NCI-H1436 treated with DMSO at 0.1 percent for 48 hours (cell line): ENCODE results near the gene LMF2.

ENCODE experiments used
- DNase-seq: peaks from one replicate; lab custom pipeline; 2025; lab: John Stamatoyannopoulos, UW

The LMF2 gene

DNA sequence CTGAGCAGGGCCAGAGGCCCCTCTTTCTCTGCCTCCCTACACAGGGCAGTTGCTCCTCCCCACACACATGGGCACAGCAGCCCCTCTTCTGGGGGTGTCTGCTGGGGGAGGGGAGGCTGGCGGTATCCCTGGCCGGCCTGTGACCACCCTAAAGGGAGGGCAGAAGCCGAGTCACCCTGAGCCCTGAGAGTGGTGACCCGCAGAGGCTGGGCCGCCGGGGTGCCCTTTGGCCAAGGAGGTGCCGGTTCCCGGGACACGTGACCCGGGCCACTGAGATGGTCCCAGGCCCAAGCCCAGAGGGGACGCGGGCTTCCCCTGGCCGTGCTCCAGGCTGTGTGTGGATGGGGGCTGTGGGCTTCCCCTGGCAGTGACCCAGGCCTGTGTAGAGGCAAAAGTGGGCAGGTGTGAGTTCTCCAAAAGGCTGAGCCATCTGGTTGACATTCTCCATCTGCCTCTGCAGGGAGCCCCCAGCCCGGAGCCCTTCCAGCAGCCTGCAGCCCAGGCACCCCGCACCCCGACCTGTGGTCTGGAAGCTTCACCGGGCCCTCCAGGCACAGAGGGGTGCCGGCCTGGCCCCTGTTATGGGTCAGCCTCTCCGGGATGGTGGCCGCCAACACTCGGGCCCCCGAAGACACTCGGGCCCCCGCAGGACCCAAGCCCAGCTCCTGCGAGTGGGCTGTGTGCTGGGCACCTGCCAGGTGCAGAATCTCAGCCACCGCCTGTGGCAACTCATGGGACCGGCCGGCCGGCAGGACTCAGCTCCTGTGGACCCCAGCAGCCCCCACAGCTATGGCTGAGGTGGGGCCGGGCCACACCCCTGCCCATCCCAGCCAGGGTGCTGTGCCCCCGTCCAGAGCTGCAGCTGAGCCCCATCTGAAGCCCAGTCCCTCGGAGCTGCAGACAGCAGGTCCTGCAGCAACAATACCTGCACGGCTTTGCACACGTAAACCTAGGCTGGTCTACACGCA is 25.1 kb downstream of the LMF2 start:
- DNase-seq = no peak

DNA sequence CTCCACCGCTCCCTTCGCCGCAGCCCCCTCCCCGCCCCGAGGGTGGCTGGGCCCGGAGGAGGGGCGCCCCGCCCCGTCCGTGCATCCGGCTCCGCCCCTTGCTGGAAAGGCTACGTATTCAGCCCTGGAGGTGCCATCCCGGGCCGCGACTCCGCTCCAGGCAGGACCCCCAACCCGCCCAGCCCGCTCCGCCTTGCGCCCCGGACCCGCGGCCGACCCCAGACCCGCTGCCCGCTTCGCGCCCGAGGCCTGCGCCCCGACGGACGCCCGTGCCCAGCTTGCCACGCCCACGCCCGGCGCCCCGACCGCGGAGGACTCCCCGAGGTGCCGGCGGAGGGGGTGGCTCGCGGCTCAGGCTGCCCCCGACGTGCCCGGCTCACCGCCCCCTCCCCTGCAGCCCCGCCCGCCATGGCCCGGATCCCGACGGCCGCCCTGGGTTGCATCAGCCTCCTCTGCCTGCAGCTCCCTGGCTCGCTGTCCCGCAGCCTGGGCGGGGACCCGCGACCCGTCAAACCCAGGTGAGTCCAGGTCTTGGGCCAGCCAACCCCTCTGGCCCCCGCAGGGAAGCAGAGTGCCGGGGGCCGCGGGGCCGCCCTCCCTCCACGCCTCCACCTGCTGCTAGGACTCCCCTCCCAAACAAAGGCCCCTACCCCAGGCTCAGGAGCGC is 25.9 kb downstream of the LMF2 start, which contains the start of gene ADM2:
ADM2 (plus strand) TSS at position 104 of the 667 bp plus-strand sequence; CDS start at position 409, 305 bp downstream.
- no peak for DNase-seq

DNA sequence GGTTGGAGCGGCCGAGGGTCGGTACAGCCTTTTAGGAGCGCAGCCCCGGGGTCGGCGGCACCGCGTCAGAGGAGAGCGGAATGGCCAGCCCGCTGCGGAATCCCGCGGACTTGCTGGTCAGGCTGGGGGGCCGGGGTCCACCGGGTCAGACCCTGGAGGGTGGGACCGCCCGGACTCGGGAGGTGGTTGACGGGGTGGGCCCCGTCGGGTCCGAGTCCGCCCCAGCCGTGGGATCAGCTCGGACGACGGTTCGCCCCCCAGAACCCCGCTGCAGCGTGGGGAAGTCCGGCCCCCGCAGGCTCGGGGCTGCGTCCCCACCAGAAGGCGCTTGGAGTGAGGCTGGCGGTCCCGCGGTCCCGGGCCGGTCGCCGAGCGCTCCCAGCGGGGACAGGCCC is 26.5 kb downstream of the LMF2 start:
- no peak for DNase-seq

DNA sequence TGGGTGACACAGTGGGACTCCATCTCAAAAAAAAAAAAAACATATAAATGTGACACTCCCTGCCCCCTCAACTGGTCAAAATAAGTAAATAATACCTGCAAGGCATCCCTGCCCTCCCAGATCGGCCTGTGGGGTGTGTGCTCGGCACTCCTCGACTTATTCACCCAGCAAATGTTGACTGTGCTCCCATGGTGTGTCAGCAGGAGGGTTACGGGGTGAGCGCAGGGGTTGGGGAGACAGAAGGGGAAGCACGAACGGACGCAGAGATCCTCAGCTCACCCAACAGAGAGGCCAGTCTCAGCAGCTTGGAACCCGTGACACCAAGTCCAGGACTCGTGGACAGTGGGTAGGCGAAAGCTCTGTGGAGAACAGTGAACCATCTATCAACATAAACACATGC is 27.8 kb downstream of the LMF2 start:
- no peak for DNase-seq

DNA sequence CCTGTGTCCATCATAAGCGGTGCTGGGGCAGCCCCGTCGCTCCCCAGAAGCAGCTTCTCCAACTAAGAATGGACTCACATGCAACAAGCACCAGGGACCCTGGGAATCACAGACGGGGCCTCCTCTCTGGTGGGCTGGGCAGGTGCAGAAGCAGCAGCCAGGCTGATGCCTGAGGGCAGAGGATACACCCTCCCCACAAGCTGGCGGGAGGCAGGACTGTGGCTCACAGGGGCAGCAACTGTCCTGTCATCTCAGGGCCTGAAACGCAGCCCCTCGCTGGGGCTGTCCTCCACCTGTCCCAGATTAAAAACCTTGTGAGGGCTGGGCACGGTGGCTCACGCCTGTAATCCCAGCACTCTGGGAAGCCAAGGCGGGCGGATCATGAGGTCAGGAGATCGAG is 29.6 kb downstream of the LMF2 start:
- no peak for DNase-seq

DNA sequence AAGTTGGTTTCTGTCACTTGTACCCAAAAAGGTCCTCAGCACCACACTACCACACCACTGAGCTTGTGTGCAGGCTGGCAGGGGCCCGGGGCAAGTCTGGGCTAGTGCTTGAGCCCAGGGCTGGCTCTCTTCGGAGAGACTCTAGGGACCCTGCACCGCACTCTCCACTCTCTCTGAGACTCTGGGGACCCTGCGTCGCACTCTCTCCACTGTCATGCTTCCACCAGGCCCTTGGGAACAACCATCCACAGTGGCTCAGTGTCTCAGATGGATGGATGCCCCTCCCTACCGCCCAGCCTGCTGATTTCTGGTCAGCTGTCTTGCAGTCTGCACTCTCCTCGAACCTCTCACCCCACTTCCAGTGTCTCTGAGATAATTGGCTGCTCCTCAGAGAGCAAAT is 30.6 kb downstream of the LMF2 start:
- peak; percentile 90 for DNase-seq

DNA sequence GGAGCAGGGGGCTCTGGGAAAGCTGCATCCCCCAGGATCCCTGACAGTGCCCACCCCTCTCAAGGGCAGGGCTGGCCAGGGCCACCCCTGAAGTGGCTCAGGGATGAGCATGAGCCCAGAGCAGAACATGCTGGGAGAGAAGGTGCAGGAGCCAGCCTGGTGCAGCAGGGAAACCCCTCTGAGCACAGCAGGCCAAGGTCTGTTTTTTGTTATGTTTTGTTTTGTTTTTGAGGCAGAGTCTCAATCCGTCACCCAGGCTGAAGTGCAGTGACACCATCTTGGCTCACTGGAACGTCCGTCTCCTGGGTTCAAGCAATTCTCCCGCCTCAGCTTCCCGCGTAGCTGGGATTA is 31.9 kb downstream of the LMF2 start:
- DNase-seq = no peak

DNA sequence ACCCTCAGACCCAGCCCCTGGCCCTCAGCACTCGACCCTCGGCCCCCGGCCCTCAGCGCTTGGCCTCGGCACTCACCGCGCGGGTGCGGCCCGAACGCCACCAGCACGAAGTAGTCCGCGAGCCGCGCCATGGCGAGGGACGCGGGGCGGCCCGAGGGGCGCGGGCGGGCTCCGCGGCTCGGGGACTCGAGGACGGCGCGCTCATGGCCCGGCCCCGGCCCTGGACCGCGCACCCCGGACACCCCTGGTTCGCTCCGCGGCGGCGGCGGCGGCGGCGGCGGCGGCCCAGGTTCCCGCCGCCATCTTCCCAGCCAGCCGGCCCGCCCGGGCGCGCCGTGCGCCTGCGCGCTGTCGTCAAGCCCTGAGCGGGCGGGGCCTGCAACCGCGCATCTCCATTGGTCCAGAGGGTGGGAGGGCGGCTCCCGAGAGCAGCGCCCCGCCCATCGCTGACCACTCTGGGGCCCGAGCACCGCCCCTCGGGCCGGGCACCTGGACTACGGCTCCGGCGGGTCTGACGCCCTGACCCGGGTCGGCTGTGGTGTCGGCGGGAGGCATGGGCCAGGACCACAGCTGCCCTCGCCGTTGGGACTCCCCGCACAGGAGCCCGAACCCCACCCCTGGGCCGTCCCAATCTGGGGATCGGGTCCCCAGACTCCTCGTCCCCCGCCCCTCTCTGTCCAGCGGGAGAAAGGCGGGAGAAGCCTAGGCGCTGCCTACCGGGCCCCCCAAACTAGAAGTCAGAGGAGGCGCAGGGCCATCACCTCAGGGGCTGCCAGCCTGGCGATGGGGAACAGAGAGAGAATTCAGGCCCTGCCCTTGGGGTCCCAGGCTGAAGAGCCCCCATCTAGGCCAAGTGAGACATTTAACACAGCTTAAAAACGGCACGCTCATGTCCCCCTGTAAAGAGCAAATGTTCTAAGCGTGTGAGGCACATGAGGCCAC is 32.5 kb downstream of the LMF2 start, which contains the start of gene SBF1:
SBF1 (minus strand) TSS at position 326 of the 942 bp plus-strand sequence; CDS start at position 131, 195 bp downstream.
- DNase-seq = no peak

DNA sequence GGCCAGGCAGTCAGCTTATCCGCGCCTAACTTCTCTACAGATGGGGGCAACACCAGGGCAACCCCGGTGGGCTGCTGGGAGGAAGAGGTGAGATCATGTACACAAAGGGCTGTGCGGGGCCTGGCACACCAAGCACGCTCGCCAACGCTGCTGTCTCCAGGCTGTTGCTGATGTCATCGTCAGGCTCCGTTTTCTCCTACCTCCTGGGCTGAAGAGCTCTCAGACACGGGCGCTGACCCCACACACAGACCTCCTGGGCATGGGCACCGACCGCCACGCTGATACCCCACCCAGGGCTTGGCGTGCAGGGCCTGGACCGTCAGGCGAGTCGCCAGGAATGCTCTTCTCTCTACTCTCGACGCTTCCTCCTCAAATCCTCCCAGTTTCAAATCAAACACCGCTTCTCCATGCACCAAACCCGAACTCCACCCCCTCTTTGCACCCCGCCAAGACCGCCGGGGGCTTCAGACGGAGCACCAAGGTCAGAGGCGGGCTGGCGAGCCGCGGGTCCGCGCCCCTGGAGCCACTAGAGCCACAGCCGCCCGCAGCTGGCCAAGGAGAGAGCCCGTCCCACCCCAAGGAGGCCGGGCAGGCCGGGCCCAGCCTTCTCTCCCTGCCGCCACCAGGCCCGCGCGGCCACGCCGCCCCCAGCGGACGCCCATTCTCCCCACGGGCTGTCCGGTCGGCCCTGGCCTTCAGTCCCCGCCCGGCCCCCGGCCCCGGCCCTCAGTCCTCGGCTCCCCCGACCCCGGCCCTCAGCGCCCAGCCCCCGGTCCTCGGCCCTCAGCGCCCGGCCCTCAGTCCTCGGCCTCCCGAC is 33.4 kb downstream of the LMF2 start:
- no peak for DNase-seq

DNA sequence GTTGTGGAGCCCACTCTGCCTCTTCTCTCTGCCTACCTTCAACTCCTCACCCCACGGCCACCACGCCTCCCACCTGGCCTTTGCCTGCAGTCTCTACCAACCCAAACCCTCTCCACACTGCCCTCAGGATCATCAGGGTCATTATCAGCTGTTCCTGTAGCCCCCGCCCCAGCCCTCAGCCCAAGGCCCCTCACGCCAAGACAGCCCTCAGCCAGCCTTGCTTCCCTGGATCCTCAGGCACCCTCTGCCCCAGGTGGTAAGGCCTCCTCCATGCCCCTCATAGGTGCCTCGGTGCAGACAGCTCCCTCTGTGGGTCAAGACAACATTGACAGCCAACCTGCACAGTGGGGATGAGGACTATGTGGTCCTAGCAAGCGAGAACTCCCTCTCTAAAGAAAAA is 34.4 kb downstream of the LMF2 start:
- no peak for DNase-seq

DNA sequence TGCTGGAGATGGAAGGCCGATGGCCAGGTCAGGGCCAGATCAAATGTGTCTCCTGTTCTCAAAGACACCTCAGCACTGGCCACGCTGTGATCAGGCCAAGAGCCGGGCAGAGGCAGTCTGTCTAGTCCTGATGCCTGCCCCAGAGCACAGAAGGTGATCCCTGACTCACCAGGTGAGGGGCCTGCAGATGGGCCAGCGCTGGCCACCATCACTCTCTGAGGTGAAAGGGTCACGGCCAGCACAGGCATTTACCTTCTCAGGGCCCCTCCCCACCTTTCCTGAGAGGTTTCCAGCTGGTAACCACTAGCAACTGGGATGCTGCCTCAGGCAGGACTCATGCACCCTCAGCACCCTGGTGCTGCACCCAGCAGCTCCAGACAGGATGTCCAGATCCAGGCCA is 35.5 kb downstream of the LMF2 start:
- DNase-seq = no peak

DNA sequence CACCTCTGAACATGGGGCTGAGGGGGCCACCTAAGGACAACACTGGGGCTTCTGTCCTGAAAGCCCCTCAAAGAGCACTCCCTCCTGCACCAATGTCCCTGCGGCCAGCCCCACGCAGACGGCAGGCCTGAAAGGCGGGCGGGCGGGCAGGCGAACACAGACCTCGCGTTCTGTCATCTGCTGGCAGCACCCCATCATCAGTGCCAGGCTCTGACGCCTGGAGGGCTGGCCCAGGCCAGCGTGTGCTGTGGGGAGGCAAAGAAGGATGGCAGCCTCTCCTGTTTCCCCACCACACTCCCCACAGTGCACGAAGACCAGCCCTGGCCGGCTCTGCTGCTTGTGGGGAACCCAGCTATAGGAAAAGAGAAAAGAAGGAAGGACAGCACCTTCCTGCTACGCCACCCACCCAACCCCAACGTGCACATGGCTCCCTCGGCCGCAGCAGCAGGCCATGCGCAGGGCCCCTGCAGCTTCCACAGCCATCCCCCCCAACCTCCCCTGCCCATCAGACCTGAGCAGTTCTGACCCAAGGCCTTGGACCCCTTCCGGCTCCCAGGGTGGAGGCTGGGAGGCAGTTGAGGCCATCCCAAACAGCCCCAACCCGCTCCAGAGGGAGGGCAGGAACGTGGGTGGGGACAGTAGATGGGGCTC is 36.2 kb downstream of the LMF2 start:
- no peak for DNase-seq

DNA sequence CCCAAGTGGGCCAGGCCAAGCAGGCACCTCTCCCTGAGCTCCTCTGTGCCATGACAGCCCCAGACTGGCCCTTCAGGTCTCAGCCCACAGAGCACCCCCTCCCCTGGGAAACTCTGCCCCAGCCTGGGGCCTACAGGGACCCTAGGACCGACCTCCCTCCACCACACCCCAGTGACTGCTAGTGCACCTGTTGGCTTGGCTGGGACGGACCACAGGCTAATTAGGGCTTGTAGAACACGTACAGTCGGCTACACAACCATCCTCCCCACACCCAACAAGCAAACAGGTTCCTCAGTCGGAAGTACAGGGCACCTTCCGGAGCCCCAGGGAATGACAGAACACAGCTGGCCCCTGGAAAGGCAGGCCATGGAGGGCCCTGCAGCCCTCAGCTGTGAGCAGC is 37.0 kb downstream of the LMF2 start:
- DNase-seq = no peak

DNA sequence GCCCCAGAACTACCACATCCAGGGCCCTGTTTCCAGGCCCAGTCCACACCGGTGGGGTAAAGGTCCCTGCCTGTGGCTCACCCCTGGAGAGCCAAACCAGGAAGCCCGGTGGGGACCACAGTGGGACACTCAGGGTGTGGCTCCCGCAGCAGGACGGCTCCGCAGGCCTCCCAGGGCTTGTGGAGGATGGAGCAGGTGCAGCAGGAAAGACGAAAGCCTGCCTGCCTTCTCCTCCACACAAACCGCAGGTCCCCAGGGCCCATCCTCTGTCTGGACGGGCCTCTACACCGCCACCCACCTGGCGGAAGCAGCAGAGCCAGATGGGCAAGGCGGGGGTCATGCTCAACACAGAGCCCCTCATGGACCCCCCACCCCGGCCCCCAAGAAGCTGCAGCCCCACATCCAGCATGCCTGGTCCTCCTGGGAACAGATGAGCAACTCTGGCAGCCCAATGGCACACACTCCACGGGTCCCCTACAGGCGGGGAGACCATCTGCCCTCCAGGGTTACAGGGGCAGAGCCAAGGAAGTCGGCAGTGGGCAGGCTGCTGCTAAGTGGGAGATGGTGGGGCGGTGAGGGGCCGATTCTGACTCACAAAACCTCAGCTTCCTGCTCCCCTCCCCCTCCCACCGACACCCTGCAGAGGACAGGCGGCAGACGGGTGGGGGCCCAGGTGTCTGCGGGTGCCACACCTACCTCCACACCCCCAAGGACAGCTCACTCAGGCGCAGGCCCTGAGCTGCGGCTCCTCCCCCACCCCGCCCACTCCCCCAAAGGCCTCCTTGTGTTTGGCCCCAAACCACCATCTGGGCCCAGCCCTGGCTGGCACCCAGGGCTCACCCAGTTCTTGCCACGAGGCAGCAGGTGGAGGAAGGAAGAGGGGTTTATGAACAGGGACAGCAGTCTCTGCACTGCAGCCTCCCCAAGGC is 37.9 kb downstream of the LMF2 start:
- peak; percentile 68 for DNase-seq

DNA sequence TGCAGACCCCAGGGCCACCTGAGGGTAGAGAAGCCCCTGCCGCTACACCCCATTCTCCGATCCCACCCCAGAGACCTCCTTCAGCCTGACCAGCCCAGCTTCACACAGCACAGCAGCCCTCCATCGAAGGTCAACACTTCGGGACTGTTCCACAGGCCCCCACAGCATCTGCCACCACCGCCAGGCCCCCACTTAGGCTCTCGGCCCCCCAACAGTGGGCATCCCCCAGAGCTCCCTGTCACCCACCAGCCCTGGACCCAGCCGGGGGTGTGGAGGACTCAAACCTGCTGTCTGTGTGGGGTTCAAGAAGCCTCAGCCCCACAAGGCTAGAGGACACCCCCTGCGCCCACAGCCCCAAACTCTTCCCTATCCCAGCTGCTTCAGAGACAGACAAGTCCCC is 38.9 kb downstream of the LMF2 start:
- DNase-seq = no peak

DNA sequence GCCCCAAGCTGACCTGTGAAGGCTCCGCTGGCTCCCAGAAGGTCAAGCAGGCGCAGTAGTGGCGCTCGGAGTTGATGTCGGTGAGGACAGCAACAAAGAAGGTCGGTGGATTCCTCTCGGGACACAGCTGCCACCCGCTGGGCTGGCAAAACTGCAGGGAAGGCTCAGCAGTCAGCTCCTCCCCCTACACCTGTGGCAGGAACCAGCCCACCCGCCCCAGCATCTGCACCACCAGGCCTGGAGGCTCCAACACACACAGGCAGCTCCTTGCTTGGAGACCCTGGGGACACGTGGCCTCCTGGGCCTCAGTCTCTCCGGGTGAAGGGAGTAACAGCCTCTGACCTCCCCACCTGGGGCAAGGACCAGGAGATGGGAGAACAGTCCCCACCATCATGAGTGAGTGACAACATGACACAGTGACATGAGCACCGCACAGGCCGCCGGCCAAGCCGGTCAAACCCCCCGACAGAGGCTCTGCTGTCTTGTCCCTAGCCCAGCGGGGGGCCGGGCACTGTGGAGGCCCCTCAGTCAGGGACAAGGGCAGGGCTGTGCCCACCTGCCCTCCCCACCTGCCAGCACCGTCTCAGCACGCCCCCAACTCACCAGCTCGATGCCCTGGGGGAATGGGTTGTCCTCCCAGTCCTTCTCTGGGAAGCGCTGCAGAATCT is 39.6 kb downstream of the LMF2 start:
- no peak for DNase-seq

DNA sequence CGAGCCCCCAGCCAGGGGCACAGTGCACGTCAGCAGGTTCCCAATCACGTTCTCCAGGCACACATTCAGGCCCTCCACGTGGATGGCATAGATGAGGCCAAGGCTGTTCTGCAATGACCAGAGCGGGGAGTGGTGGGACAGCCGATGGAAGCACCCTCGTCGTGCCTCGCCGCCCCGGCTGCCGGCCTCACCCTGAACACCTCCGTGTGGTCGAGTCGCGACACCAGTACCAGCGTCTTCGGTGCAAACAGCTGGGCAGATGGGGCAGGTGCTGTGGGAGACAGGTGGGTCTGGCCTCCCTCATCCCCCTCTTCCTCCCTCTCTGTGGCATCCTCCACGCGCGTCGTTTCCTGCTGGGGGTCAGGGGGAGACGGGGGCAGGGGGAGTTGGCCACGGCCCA is 40.2 kb downstream of the LMF2 start:
- no peak for DNase-seq

DNA sequence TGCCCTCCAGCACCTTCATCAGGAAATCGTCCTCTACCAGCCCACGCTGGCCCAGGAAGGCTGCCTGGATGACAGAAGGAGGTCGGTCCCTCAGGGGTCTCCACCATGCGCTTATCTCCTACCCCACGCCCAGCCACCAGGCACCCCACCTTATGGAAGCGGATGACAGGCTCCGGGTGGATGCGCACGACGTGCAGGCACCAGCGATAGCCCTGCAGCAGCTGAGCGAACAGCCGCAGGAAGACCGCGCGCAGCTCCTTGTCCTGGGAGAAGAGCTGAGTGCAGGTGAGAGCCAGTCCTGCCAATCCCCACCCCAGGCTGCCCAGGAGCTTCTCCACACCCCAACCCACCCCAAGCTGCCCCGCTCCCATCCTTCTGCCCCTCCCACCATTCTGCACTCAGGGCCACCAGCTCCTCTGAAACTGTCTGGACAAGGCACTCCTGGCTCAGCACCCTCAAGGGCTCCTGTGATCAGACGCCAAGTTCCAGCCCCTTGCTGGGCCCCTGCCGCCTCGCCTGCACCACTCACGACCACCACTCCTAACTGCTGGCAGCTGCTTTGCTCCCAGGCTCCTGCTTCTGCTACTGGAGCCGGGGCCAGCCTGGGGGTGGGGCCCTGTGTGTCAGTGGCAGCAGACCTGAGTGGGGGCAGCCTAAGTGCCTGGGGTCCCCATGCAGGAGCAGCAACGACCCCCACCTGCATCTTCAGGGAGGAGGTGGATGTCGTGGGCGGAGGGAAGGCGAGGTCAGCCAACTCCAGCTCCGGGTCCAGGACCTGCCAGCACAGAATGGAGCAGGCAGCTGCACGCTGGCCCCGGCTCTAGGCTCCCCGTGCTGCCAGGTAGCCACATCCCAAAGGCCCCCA is 42.2 kb downstream of the LMF2 start:
- no peak for DNase-seq
